Islet of Langerhans (tissue), 1 donor: Measurements from ENCODE around the gene ADARB2.
"Not testable (repeated sequence)": the region's sequence is repeated elsewhere in the genome, so short reads cannot be mapped to it uniquely, and the experiment has no call there.

ENCODE experiments used
- FAIRE-seq: peaks from one replicate; lab custom pipeline; 2011; peaks lifted over from hg19 to GRCh38; lab: Jason Lieb, UNC

Gene ADARB2

DNA sequence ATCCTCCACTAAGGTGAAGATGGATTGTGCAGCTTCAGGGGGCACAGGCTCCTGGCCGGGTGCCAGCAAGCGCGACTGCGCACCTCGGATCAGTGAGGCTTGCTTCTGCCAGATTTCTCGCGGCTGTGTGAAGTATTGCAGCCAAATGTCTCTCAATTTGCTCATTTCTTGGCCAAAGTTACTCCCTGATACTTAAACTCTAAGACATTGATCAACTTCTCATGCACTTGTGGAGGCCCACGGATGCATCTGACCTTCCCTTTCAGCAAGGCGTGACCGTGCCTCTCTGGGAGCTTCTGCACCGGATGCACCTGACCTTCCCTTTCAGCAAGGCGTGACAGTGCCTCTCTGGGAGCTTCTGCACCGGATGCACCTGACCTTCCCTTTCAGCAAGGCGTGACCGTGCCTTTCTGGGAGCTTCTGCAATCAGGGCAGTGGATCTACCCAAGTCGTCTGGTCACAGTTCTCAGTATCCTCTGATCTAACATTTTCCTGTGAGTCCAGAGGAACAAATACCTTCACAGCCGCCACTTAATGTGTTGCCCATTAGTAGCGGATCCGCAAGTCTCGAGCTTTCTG is 248.3 kb downstream of the ADARB2 start:
- no peak for FAIRE-seq

DNA sequence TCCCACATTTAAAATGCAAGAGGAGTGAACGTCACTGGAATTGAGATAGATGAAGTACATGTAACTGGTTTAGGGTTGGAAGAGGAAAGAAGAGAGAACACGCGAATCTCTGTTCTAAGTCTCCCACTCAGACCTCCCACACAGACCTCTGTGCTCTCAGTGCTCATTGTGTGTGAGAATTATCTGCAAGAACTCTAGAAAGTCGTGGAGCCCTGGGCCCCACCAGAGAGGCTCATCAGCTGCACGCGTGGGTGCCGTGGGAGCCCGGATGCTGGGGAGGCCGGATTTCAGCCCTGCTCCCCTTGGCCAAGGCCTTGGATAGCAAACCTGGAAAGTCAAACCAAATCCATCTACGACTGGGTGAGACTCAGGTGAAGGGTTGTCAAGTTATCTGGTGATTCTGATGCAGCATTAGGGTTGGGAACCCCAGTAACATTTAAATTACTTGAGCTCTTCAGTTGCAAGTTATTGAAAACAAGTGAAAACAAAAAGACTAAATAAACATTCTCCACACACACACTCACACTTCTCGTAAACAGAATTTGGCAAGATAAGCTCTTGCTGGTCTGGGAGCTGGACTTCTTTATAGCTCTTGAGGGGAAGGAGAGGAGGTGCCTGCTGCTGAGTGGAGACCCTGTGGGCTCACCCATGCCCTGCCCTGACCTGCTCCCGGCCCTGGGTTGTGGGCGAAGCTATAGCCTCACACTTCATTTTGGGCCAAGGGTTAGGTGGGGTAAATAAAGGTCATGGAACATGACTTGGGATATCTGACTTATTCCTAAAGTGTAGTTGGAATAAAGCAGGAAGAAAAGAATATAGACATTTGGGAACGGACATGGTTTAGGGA is 250.3 kb downstream of the ADARB2 start:
- no peak for FAIRE-seq

DNA sequence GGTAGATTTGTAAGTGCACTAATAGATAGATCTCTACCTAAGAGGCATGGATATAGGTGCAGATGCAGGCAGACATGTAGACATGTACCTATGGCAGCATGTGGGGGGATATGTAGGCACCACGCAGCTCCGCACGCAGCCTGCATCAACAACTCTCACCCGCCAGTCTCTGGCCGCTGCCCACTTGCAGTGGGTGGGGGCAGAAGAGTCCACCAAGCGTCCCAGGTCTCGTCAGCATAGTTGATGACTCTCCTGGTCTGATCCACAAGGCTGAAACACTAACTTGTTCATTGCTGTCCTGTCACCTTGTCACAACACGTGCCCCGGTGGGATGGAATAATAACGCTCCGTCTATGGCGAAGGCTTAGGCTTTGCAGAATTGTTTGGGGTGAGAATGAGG is 252.0 kb downstream of the ADARB2 start:
- FAIRE-seq = no peak

DNA sequence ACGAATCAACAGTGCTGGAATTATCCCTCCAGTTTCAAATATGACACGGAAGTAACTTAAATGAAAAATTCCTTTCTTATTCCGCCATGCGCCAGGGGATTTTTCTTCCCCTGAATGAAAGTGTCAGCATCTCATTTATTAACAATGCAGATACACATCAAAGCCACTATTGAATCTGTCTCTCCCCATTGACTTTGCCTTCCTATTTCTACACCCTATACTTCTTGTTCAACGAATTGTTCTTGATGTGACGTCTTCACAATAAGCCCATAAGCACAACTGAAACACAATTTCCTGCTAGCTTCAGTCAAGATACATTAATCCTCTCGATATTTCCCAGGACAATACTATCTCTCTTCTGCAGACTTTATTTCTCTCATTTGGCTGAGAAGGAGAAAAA is 253.5 kb downstream of the ADARB2 start:
- FAIRE-seq = no peak

DNA sequence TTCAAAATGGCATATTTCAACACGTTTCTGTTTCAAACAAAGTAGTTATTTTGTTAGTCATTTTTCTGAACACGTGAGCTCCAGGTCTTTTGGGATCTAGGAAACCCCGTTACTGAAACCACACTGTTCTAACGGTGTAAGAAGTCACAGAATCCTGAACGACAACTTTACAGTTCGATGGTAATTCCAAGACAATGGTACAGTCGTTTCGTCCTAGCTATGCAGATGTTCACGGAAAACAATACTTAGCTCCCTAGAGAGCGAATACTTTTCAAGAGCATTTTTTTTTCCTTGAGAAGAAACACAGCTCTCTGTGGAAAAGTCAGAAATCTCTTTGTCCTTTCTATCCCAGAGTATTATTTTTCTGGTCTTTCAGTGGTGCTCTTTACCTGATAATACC is 254.1 kb downstream of the ADARB2 start:
- no peak for FAIRE-seq

DNA sequence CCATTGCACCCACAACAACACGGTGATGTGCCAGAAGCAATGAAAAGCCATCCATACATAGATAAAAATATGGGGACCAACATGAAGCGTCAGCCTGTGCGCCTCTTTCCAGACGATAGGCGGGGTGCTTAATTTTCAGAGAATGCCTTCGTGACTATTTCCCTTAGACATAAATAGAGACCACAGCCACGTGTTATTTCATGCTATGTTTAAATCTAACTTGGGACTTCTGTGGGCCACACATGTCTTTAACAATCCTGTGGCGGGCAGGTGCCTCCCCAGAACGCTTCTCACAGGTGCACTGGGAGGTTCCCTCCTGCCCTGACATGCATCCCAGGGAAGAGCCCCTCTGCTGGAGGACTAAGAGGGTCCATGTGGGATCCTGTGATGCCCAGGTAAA is 259.7 kb downstream of the ADARB2 start:
- FAIRE-seq = no peak

DNA sequence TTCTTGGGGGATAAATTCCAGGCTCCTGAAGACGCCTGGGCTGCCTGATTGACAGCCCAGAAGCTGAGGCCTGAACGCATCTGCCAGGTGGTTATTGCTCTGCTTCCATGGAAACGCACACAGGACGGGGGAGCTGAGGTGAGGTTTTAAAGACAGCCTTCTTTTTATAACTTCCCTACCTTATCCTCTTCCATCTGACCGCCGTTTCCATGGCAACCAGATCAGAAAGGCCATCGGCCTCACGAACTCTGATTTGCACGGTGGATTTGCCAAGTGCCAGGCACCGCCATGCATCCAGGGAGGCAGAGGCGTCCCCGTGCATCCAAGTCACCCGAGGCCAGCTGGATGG is 260.9 kb downstream of the ADARB2 start:
- no peak for FAIRE-seq

DNA sequence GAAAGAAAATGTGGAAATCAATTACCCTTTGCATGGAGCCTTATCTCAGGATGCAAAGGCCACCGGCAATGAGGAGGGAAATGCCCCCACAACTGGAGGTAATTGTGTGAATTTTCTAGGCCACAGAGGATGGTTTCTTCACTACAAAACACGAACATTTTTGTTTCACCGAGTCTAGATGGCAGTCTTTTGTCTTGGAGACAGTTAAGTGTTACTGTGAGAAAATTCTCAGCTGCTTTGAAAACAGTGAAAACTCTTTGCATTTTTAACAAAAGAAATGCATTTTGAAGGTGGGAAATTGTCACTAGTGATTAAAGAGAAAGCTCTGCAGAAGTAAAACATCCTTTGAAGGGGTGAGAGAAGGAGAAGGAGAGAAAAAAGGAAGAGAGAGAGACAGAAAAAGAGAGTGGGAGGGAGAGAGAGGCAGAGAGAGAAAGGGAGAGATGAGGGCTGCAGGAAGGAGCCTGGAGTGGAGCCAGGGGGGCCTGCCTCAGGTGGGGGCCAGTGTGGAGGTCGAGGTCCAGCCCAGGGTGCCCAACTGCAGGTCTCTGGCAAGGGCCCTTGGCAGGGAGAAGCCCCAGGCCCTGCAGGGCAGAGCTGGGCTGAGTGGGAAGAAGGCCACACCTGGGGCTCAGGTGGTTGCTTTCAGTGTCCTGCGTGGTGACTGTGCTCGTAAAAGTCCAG is 261.4 kb downstream of the ADARB2 start:
- FAIRE-seq = no peak

DNA sequence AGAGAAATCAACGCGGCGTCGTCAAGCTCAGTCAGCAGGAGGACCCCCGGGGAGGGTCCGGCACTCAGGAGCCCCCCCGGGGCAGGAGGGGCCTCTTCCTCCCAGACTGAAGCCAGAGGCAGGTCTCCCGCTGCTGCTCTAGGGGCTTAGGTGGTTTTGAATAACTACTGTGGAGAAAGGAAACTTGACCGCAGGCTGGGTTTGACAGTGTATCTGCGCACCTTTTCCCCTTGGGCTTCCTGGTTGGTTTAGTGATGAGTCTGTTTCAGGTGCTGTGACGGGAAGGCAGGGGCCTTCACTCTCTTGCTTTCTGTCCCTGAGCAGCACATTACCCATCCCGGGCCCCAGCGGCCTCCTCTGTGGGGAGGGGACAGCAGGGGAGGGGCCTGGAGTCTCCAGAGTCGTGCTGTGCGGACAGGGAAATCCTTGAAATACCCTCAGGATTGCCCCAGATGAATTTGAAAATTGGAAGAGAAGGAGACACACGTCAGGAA is 262.2 kb downstream of the ADARB2 start:
- no peak for FAIRE-seq

DNA sequence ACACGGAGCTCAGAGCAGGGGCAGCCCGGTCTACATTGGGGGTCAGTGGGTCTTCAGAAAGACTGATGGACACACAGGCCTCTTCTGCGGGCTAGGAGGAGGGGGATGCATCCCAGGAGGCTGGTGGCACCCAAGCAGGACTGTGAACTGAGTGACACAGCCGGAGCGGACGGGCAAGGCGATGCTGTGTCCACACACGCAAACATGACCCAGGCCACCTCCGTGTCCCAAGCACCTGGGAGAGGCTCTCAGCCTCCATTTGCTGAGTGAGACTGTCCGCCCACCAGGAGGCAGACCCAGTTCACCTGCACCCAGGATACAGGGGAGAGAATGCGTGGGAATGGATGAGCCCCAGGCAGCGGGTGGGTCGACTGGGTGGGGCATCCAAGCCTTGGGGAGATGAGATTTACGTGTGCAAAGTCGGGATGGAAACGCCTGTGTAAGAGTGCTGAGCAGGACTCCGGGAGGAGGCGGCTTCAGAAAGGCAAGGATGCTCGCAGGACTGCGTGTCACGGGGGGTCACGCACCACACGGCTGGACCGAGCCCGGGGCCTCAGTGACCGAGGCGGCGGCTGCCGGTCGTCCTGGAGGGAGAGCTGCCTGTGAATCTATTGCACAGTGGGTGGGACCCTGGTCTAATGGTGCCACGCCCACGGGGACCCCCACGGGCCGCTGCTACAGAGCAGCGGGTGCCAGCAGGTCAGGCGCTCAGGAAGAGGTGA is 262.8 kb downstream of the ADARB2 start:
- FAIRE-seq = no peak

DNA sequence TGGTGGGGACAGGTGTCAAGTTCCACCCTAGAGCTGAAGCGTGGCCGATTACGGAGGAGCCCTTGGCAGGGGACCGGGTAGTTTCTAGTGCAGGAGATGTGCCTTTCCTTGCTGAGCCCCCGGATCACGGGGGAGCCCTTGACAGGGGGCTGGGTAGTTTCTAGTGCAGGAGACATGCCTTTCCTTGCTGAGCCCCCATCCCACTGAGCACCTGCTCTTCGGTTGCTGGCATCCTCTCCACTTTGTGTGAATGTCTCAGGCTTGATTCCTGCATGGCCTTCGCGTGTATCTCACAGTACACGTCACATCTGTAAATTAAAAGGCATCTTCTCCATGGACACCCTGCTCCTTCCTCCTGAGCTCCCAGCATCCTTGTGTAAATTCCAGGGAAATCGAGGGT is 263.5 kb downstream of the ADARB2 start:
- FAIRE-seq = no peak

DNA sequence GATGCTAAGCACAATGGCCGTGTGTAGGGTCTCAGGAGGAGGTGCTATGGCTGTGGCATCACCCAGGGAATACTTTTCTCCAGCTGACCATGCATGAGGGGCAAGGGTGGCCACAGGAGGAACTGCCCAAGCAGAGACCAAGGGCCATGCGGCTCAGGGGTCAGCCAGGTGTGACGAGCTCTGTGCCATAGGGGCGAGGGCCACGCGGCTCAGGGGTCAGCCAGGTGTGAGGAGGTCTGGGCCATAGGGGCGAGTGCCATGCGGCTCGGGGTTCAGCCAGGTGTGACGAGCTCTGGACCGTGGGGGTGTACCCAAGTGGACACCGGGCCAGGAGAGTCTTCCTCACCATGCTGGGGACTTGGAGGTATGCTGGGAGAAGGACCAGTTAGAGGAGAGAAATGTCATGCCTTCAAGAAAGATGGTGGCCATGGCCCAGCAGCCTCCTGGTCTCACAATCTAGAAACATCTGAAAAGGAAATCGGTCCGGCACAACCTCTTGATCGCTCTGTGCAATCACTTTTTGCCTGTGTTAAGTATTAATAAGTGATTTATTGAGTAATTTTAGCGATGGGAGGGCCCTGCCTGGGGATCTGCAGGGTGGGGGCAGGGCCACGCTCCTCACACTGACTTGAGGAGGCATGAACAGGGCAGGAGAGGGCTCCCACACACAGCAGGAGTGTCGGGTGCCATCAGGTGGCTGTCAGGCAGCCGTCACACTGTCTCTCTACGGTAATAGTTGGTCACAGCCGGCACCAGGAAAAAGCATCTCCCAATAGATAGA is 265.0 kb downstream of the ADARB2 start:
- FAIRE-seq = no peak

DNA sequence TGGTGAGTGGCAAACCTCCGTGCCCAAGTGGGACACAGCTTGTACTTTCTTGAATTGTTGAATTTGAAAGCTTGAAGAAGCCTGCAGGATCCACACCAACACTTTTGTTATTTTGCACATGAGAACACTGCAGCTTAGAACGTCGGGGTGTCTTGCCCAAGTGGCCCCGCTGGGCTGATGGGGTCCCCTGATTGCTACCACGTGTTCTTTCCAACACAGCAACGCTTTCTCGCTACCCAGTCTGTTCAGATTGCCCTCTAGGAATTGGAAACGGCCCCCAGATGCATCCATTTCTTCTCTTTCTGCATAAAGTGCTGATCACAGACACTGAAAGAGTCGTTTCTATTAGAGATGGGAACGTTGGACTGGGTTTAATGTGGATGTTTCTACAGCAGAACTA is 268.5 kb downstream of the ADARB2 start:
- no peak for FAIRE-seq

DNA sequence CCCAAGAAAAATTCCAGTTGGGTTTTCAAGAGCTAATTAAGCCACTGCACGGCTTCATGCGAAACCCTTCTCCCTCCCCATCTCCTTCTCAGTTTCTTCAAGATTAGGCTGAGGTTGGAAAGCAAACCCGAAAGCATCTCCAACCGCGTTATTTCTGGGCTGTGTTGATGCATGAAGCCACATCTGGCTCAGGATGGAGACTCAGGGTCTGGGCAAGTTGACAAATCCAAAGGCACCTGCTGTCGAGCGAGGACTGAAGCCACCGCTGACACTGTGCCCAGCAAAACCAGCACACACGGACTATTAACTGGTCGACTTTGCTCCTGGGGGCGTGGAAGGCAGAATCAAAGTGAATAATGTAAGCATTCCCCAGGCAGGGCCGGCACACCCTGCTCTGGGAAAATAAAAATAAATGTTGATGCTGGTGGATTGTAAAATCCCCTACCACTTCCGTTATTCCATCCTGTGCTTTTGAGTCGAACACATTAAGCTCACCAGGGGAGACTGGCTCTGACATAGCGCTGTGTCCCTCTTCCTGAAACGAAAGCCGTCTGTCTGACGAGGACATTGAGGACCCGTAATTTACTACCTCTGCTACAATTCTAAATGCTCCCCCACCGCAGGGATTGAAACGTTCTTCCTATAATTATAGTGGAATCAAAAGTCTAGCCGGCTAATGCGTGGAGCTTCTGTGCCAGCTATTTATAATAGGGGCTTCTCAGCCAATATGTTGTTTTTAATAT is 269.8 kb downstream of the ADARB2 start:
- no peak for FAIRE-seq

DNA sequence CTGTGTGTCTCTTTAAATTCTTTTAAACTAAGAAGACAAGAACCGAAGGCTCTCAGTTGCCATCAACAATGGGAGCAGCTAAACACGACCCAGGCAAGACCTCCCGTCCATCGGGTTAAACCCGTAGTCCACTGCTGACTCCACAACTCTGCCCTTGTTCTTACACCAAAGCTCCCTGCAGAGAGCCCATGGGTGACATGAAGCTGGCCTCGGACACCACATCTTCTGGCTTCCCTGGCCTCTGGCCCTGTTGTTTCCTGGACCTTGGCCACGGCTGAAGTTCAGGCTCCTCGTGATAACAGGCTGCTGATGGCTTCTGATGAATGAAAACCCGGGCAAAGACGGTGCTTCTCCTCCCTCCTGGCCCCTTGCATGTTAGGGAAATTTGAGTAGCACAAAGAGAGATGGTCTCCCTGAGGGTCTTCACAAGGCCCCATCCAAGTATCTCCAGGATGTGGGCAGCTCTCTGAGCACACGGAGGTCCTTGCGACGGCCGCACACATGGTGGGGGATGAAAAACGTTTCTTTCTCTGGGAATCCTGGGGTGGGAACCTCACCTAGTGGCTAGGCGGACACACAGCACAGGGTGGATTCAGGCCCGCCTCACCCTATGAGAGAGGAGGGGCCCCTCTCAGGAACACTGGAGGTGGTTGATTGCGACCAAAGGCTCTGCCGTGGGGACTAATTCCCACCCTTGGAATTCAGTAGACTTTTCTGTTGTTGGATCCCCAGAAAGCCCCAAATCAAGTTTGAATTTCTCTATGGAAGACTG is 271.1 kb downstream of the ADARB2 start:
- FAIRE-seq = no peak

DNA sequence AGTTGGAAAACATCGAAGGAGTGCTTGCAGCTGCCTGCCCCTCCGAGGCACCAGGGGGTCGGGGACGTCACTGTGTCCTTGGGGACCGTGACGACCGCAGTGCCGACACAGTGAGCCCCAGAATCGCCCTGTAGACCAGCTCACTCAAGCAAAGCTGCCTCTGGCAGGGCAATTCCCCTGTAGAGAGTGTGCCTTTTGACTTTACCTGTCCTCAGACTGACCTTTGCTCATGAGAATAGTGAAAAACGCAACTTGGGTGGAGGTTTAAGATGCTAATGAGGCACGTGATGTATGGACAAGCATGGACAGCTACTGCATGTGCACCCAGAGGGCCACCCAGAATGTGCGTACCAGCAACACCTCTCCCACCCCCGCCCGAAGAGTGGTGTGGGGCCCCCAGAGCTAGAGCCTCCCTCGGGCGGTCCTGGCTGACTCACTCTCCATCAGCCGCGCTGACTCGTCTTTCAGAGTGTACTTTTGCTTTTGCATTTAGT is 271.9 kb downstream of the ADARB2 start:
- no peak for FAIRE-seq

DNA sequence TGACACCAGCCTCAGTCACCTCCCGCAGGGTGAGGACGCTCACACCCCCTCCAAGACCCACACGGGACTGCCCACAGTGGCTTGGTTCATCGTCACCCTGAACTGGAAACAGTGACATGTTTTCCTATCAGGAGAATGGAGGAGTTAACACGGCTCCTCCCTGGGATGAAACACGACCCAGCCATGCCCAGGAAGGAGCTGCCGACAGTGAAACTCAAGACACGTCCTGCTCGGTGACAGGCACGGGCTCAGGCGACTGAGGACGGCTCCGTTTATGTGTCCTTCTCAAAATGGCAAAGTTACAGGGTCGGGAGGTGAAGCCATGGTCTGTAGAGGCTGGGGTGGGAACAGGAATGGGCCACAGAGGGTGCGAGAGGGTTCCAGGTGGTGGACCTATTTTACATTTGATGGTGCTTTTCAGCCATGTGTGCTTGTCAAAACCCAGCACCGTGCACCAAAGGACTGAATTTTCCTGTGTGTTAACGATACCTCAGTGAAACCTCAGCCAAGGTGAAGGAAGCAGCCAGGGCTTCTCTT is 272.4 kb downstream of the ADARB2 start:
- no peak for FAIRE-seq

DNA sequence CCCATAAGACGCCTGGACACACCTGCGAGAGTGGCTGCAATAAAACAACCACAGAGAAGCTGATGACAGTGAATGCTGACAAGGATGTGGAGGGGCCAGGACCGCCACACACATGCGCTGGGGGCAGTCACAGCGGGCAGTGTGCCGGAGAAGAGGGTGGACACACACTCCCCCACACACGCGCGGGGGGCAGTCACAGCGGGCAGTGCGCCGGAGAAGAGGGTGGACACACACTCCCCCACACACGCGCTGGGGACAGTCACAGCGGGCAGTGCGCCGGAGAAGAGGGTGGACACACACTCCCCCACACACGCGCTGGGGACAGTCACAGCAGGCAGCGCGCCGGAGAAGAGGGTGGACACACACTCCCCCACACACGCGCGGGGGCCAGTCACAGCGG is 273.4 kb downstream of the ADARB2 start:
- FAIRE-seq = not testable (repeated sequence)

DNA sequence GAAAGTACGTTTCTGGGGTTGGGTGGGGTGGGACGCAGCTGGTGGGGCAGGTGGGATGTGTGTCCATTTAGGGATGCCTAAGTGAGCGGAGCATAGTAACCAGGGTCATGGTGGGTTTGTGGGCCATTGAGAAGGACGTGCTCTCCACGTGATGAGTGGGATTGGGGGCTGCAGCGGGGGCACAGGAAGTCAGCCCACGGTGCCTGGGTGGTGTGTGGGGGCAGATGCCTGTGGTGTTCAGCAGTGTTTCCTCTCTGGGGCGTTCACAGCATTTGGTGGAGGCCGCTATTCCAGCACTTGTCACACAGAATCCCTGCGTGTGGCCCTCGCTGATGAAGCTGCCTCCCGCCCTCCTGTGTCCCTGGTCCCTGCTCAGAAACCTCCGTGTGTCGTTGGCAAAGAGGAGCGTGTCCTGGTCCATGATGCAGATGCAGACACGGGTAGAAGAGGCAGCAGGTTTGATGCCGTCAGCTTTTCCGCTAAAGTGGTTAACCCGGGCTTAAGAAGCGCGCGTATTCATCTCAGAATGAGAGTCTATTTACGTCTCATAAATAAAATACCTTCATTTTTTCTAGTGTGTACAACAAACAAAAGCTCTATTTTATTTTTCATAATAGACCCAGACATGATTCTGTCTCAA is 274.2 kb downstream of the ADARB2 start:
- no peak for FAIRE-seq

DNA sequence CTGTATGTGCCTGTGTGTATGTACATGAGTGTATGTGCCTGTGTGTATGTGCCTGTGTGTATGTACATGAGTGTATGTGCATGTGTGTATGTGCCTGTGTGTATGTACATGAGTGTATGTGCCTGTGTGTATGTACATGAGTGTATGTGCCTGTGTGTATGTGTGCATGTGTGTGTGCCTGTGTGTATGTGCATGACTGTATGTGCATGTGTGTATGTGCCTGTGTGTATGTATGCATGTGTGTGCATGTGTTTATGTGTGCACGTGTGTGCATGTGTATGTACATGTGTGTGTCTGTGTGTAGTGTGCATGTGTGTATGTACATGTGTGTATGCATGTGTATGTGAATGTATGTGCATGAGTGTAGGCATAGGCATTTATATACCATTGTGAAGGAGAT is 274.8 kb downstream of the ADARB2 start:
- no peak for FAIRE-seq
